GM03348 (cell line): ENCODE results near the gene KIF2C.
"Not testable (repeated sequence)": the region's sequence is repeated elsewhere in the genome, so short reads cannot be mapped to it uniquely, and the experiment has no call there.

Experiments used
- DNase-seq: peaks from one replicate; pipeline ENCODE4 v3.0.0; 2012; ENCODE audit warnings: low spot score

KIF2C gene

GRCh38 chr1:44812822-44813543, 73.3 kb downstream of the KIF2C start:
- no peak for DNase-seq

- DNase-seq = not testable (repeated sequence)
Measured at GRCh38 chr1:44815926-44816325, 76.3 kb downstream of the KIF2C start.

GRCh38 chr1:44817307-44817706, 77.7 kb downstream of the KIF2C start:
- no peak for DNase-seq
